Measurements from ENCODE around the gene ADGRG7.

ADGRG7 gene

GRCh38 chr3:100588251-100588650 lies 21.1 kb upstream of the ADGRG7 start:
- H3K9ac ChIP-seq (ENCODE audit: low read length): no peak overlapping the region
- TF ChIP-seq CTCF (IDR thresholded peaks at IDR 0.05; ENCODE audit: low read length) (no peak), EZH2 (optimal IDR thresholded peaks at IDR 0.05; ENCODE audit: low read depth, low read length) (no peak), EZH2phosphoT487 (IDR thresholded peaks at IDR 0.05; ENCODE audit: low read length) (no peak)
- no peak for DNase-seq
- H3K4me2 ChIP-seq (ENCODE audit: low read depth, low read length): no peak overlapping the region
- H3K79me2 ChIP-seq (ENCODE audit: low read length): no peaks in the 10 kb centered on the region
- no peak overlapping the region for H3K4me3 ChIP-seq (ENCODE audit: low read length)
- H3K9me2 ChIP-seq (replicated peaks; ENCODE audit: insufficient read depth, low read length): no peaks in the 10 kb centered on the region
- no peaks in the 10 kb centered on the region for H3K36me3 ChIP-seq (replicated peaks; ENCODE audit: insufficient read depth, low read length)
- no peaks in the 10 kb centered on the region for H4K20me1 ChIP-seq (ENCODE audit: insufficient read depth, low read length)
- no peaks in the 10 kb centered on the region for H3K27me3 ChIP-seq (replicated peaks; ENCODE audit: insufficient read depth, low read length)
- H2AFZ ChIP-seq (ENCODE audit: low read length): no peak overlapping the region
- peaks cover 3% of the 10 kb centered on the region; the same call in 1 of the 2 replicates for H3K4me1 ChIP-seq (ENCODE audit: low read length)
- H3K27ac ChIP-seq (ENCODE audit: low read length): no peak overlapping the region
- H3K9me3 ChIP-seq (replicated peaks; ENCODE audit: insufficient read depth, low read length): no peaks in the 10 kb centered on the region
- no peaks in the 10 kb centered on the region for H3F3A ChIP-seq (ENCODE audit: insufficient read depth, low read length)

- no peaks in the 10 kb centered on the region for H3K79me2 ChIP-seq (ENCODE audit: low read length)
- H3K9ac ChIP-seq (ENCODE audit: low read length): no peak overlapping the region
- H3K27ac ChIP-seq (ENCODE audit: low read length): no peak overlapping the region
- no peaks in the 10 kb centered on the region for H4K20me1 ChIP-seq (ENCODE audit: insufficient read depth, low read length)
- no peaks in the 10 kb centered on the region for H3K9me2 ChIP-seq (replicated peaks; ENCODE audit: insufficient read depth, low read length)
- peak; percentile 58 for DNase-seq
- H3K27me3 ChIP-seq (replicated peaks; ENCODE audit: insufficient read depth, low read length): no peaks in the 10 kb centered on the region
- peaks cover 3% of the 10 kb centered on the region; the same call in 1 of the 2 replicates for H3K4me1 ChIP-seq (ENCODE audit: low read length)
- peak overlapping the region; percentile 68 for H3K4me2 ChIP-seq (ENCODE audit: low read depth, low read length)
- peak overlapping the region; percentile 56 for H2AFZ ChIP-seq (ENCODE audit: low read length)
- no peaks in the 10 kb centered on the region for H3F3A ChIP-seq (ENCODE audit: insufficient read depth, low read length)
- peak overlapping the region; percentile 16; the same call in 1 of the 2 replicates for H3K4me3 ChIP-seq (ENCODE audit: low read length)
- TF ChIP-seq EZH2 (optimal IDR thresholded peaks at IDR 0.05; ENCODE audit: low read depth, low read length) (no peak), EZH2phosphoT487 (IDR thresholded peaks at IDR 0.05; ENCODE audit: low read length) (no peak), CTCF (IDR thresholded peaks at IDR 0.05; ENCODE audit: low read length) (peak; percentile 86)
- no peaks in the 10 kb centered on the region for H3K36me3 ChIP-seq (replicated peaks; ENCODE audit: insufficient read depth, low read length)
- H3K9me3 ChIP-seq (replicated peaks; ENCODE audit: insufficient read depth, low read length): no peaks in the 10 kb centered on the region
These were observed 19.1 kb upstream of the ADGRG7 start for GRCh38 chr3:100590114-100590839.

- TF ChIP-seq EZH2 (optimal IDR thresholded peaks at IDR 0.05; ENCODE audit: low read depth, low read length) (no peak), CTCF (IDR thresholded peaks at IDR 0.05; ENCODE audit: low read length) (no peak), EZH2phosphoT487 (IDR thresholded peaks at IDR 0.05; ENCODE audit: low read length) (no peak)
These were observed 18.6 kb upstream of the ADGRG7 start for GRCh38 chr3:100590840-100591147.

More at GRCh38 chr3:100590840-100591147, 18.6 kb upstream of the ADGRG7 start:
- Histone ChIP-seq H3K27ac (ENCODE audit: low read length) (no peak overlapping the region), H3K79me2 (ENCODE audit: low read length) (no peaks in the 10 kb centered on the region), H3K4me1 (ENCODE audit: low read length) (peaks cover 3% of the 10 kb centered on the region; the same call in 1 of the 2 replicates), H3F3A (ENCODE audit: insufficient read depth, low read length) (no peaks in the 10 kb centered on the region), H3K27me3 (replicated peaks; ENCODE audit: insufficient read depth, low read length) (no peaks in the 10 kb centered on the region), H2AFZ (ENCODE audit: low read length) (no peak overlapping the region), H4K20me1 (ENCODE audit: insufficient read depth, low read length) (no peaks in the 10 kb centered on the region), H3K4me2 (ENCODE audit: low read depth, low read length) (no peak overlapping the region), H3K36me3 (replicated peaks; ENCODE audit: insufficient read depth, low read length) (no peaks in the 10 kb centered on the region), H3K9me2 (replicated peaks; ENCODE audit: insufficient read depth, low read length) (no peaks in the 10 kb centered on the region), H3K9me3 (replicated peaks; ENCODE audit: insufficient read depth, low read length) (no peaks in the 10 kb centered on the region), H3K4me3 (ENCODE audit: low read length) (no peak overlapping the region), H3K9ac (ENCODE audit: low read length) (no peak overlapping the region)
- DNase-seq: no peak

Data from MM.1S (cell line).